Endothelial cell of umbilical vein (primary cell): ENCODE measurements around the gene CYP4F22.

Experiments
- MYC ChIP-seq: IDR thresholded peaks from one replicate; pipeline ENCODE4 v1.6.1; 2011; ENCODE audit warnings: mild to moderate bottlenecking, low read depth, low read length
- POLR2A ChIP-seq: IDR thresholded peaks from 2 replicates; pipeline ENCODE4 v1.6.1; 2012; ENCODE audit warnings: low read depth, mild to moderate bottlenecking, control low read depth, low read length

GRCh38 chr19:15464394-15465385 lies 43.6 kb upstream of the CYP4F22 start, which contains the start of gene RASAL3:
- TF ChIP-seq POLR2A (no peak), MYC (no peak)
